ENCODE results near the gene ABL2.

DNA sequence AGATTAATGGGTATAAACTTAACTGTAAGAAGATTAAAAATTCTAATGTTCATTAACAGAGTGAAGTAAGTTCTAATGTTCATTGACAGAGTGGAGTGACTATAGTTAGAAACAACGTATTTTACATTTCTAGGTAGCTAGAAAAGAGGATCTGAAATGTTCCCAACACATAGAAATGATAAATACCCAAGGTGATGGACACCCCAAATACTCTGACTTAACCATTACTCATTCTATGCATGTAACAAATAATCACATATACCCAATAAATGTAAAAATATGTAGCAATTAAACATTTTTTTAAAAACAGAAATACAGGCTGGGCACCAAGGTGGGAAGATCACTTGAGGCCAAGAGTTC is 62.1 kb downstream of the ABL2 start:
- TF ChIP-seq TAF1 (IDR thresholded peaks at IDR 0.05; ENCODE audit: borderline replicate concordance, low read depth, low read length) (no peak), POLR2AphosphoS5 (IDR thresholded peaks at IDR 0.05; ENCODE audit: low read depth, low read length) (no peak), POLR2A (IDR thresholded peaks at IDR 0.05; ENCODE audit: low read depth, low read length) (no peak)
